ENCODE results near the gene ZBTB40.

DNA sequence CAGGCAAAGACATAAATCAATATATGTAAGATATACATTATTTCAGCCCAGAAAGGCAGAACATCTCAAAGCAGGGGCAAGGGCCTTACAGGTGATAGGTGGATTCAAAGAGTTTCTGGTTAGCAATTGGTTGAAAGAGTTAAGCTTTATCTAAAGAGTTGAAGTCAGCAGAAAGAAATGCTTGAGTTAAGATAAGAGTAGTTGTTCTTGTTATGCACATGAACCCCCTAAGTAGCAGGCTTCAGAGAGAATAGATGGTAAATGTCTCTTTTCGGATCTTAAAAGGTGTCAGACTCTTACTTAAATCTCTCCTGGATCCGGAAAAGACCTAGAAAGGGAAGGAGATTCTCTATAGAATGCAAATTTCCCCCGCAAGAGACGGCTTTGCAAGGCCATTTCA, 8.3 kb upstream of the ZBTB40 start:
- TF ChIP-seq, protein P1, sequence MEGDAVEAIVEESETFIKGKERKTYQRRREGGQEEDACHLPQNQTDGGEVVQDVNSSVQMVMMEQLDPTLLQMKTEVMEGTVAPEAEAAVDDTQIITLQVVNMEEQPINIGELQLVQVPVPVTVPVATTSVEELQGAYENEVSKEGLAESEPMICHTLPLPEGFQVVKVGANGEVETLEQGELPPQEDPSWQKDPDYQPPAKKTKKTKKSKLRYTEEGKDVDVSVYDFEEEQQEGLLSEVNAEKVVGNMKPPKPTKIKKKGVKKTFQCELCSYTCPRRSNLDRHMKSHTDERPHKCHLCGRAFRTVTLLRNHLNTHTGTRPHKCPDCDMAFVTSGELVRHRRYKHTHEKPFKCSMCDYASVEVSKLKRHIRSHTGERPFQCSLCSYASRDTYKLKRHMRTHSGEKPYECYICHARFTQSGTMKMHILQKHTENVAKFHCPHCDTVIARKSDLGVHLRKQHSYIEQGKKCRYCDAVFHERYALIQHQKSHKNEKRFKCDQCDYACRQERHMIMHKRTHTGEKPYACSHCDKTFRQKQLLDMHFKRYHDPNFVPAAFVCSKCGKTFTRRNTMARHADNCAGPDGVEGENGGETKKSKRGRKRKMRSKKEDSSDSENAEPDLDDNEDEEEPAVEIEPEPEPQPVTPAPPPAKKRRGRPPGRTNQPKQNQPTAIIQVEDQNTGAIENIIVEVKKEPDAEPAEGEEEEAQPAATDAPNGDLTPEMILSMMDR (IDR thresholded peaks at IDR 0.05; ENCODE audit: insufficient read depth, low read depth, low read length): no peak
- no peak for TF ChIP-seq EZH2 (IDR thresholded peaks at IDR 0.05; ENCODE audit: insufficient read depth, low read length)

Data from astrocyte (in vitro differentiated cells and primary cell).